ENCODE measurements around the gene YIPF1. TPM values are rescaled to one million over a fixed set of nuclear protein-coding genes. Genes with fewer than 3 reads are reported as not detected.

The YIPF1 gene
- total RNA-seq, 2 donors from 2014 or later: 16.1 to 21.1 TPM

- Histone ChIP-seq H3K4me1 (no peaks in the 10 kb centered on the region), H3K36me3 (replicated peaks in 1 of 2; ENCODE audit: insufficient read depth in 1 of 2, low read depth in 2 of 2) (no peaks in the 10 kb centered on the region), H3K27me3 (no peaks in the 10 kb centered on the region), H3K27ac (no peak overlapping the region), H3K4me3 (no peak overlapping the region), H3K9me3 (no peaks in the 10 kb centered on the region)
- ATAC-seq: no peak
- TF ChIP-seq CTCF (IDR thresholded peaks at IDR 0.05) (no peak), POLR2A (IDR thresholded peaks at IDR 0.05) (no peak)
- DNase-seq: no peak
- intact Hi-C loops (cut with DNase I): no loop called here
- 95 to 96% methylated on average over 2 of the region's 2 CpGs for WGBS, 2 donors
These were observed 79.1 kb downstream of the YIPF1 start for GRCh38 chr1:53810497-53810896.

- H3K27ac ChIP-seq: no peak overlapping the region
- ATAC-seq (no peak), DNase-seq (no peak)
- intact Hi-C loops (cut with DNase I): no loop called here
- 84 to 98% methylated on average over 5 of the region's 5 CpGs for WGBS, 2 donors
- TF ChIP-seq POLR2A (IDR thresholded peaks at IDR 0.05) (no peak), CTCF (IDR thresholded peaks at IDR 0.05) (no peak)
- no peaks in the 10 kb centered on the region for H3K9me3 ChIP-seq
- no peaks in the 10 kb centered on the region for H3K36me3 ChIP-seq (replicated peaks in 1 of 2; ENCODE audit: insufficient read depth in 1 of 2, low read depth in 2 of 2)
- no peaks in the 10 kb centered on the region for H3K4me1 ChIP-seq
- H3K4me3 ChIP-seq: no peak overlapping the region
- H3K27me3 ChIP-seq: no peaks in the 10 kb centered on the region
These were observed 79.6 kb downstream of the YIPF1 start for GRCh38 chr1:53810007-53810406.

GRCh38 chr1:53807916-53808315 is 81.7 kb downstream of the YIPF1 start:
- no peak for DNase-seq
- no peak overlapping the region for H3K27ac ChIP-seq
- TF ChIP-seq CTCF (IDR thresholded peaks at IDR 0.05): no peak
- TF ChIP-seq POLR2A (IDR thresholded peaks at IDR 0.05): no peak
- intact Hi-C loops (cut with DNase I): no loop called here
- H3K27me3 ChIP-seq: no peaks in the 10 kb centered on the region
- no peaks in the 10 kb centered on the region for H3K36me3 ChIP-seq (replicated peaks in 1 of 2; ENCODE audit: insufficient read depth in 1 of 2, low read depth in 2 of 2)
- no peak overlapping the region for H3K4me3 ChIP-seq
- H3K9me3 ChIP-seq: no peaks in the 10 kb centered on the region
- WGBS, 2 donors: 86 to 91% methylated on average over 5 of the region's 5 CpGs
- no peaks in the 10 kb centered on the region for H3K4me1 ChIP-seq
- no peak for ATAC-seq

GRCh38 chr1:53804791-53805505 is 84.6 kb downstream of the YIPF1 start:
- no peak for DNase-seq
- Histone ChIP-seq H3K27me3 (no peaks in the 10 kb centered on the region), H3K4me3 (no peak overlapping the region), H3K4me1 (no peaks in the 10 kb centered on the region), H3K27ac (no peak overlapping the region), H3K36me3 (replicated peaks in 1 of 2; ENCODE audit: insufficient read depth in 1 of 2, low read depth in 2 of 2) (no peaks in the 10 kb centered on the region), H3K9me3 (no peaks in the 10 kb centered on the region)
- TF ChIP-seq CTCF (IDR thresholded peaks at IDR 0.05) (no peak), POLR2A (IDR thresholded peaks at IDR 0.05) (no peak)
- WGBS, 2 donors: 82 to 88% methylated on average over 3 of the region's 3 CpGs
- no peak for ATAC-seq
- intact Hi-C loops (cut with DNase I): no loop called here

DNA sequence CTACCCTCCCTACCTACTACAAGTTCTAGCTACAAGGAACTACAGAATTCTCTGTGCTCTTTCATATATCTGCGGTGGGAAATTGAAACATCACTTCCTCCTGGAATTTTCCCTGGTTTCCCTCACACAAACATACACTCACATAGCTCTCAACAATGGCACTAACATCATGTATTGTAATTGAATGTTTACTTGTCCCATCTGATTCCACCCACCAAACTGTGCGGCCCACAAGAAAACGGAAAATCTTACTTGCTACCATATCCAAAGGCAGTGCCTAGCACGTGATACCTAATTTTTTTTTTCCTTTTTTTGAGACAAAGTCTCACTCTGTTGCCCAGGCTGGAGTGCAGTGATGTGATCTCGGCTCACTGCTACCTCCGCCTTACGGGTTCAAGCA is 85.4 kb downstream of the YIPF1 start:
- Histone ChIP-seq H3K27ac (no peak overlapping the region), H3K27me3 (no peaks in the 10 kb centered on the region), H3K4me1 (no peaks in the 10 kb centered on the region), H3K9me3 (no peaks in the 10 kb centered on the region), H3K4me3 (no peak overlapping the region), H3K36me3 (replicated peaks in 1 of 2; ENCODE audit: insufficient read depth in 1 of 2, low read depth in 2 of 2) (no peaks in the 10 kb centered on the region)
- DNase-seq (no peak), ATAC-seq (no peak)
- TF ChIP-seq CTCF (IDR thresholded peaks at IDR 0.05) (no peak), POLR2A (IDR thresholded peaks at IDR 0.05) (no peak)
- intact Hi-C loops (cut with DNase I): no loop called here
- 97% methylated on average over 7 of the region's 7 CpGs for WGBS, 2 donors
